Bronchus fibroblast of lung (primary cell): ENCODE measurements around the gene ZNF81. TPM values are rescaled to one million over a fixed set of nuclear protein-coding genes. Genes with fewer than 3 reads are reported as not detected.

Experiments used
- total RNA-seq: library from RNA; depleted of rRNA; stranded (reverse); fragments of >200 nt; gene quantifications from 2 replicates; pipeline ENCODE4 v1.2.3, GENCODE V29; 2015

The ZNF81 gene
- 2.7 and 3.9 TPM in 2 replicates for total RNA-seq

DNA sequence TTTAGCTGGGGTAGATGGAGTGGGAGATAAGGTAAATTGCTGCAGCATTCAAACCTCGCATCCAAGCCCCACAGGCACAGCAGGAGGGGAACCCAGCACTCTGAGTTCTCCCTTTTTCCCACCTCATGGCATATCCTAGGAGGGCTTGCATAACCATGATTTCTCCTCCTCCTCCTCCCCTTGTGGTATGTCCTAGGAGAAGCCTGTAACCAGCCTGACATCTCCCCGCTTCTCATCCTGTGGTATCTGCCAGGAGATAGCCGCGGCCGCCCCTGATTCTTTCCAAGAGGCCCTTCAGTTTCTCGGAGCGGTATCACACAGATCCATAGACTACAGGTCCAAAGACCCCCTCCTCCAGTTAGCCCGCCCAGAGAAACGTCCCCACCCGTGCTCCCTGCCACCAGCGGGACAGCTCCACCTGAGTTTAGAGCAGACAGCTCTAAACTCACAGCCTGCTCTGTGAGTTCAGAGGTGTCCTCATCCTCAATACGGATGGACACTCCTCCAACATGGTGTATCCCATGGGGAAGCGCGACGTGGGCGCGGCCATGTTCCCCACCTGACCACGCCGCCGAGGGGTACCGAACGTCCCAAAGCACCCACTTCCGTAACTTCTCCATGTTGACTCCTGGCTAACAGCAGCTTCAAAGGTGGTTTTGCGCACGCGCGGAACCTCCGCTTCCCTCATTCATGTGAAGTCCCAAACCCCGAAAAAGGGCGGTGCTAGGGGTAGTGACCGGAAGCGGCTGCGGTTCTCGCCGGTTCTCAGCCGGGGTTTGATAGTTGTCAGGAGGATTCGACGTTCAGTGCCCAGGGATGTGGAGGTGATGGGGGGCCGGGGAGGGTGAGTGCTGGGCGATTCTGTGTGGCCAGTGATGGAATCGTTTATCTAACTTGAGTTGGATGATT lies at the start of gene ZNF81:
Gene ZNF81 (plus strand): TSS at position 739 of the 909 bp plus-strand sequence. CDS start 9,366 bp downstream, outside the sequence.

Other genes starting within 250 kb of the ZNF81 start
- gene SYN1, start 217.0 kb upstream of the ZNF81 start, total RNA-seq, result 0.30 and 0.50 TPM in 2 replicates
- gene CFP, start 207.0 kb upstream of the ZNF81 start, total RNA-seq, result under 0.01 and 0.15 TPM in 2 replicates
- gene ELK1, start 186.3 kb upstream of the ZNF81 start, total RNA-seq, result 30.2 and 33.6 TPM in 2 replicates
- gene UXT, start 177.7 kb upstream of the ZNF81 start, total RNA-seq, result 172 and 182 TPM in 2 replicates
- 1.9 and 2.0 TPM in 2 replicates for gene ZNF182, start 167.1 kb downstream of the ZNF81 start, total RNA-seq
- not detected in 2 replicates for gene SPACA5, start 170.1 kb downstream of the ZNF81 start, total RNA-seq
- 0.45 and 1.3 TPM in 2 replicates for gene ZNF630, start 234.7 kb downstream of the ZNF81 start, total RNA-seq